CD14-positive monocyte (primary cell): ENCODE measurements around the gene FBN2. TPM values are rescaled to one million over a fixed set of nuclear protein-coding genes. Genes with fewer than 3 reads are reported as not detected.

Experiments
- DNase-seq, 3 donors: peaks; one replicate each; pipeline ENCODE4 v3.0.0-alpha.2; 2011 to 2022
- H2AFZ ChIP-seq: 2 replicates; pipeline ENCODE4 v1.6.0; 2012; ENCODE audit warnings: mild to moderate bottlenecking, low read depth, low read length, inconsistent platforms; ENCODE audit not compliant: insufficient read depth, poor library complexity, severe bottlenecking
- H3K27ac ChIP-seq, 2 donors: 1 replicate in 1 of 2; 2 replicates in 1 of 2; pipeline ENCODE4 v1.5.1; 2012 to 2013; ENCODE audit warnings: low read length in 2 of 2, control low read depth in 1 of 2, inconsistent platforms in 1 of 2, low read depth in 1 of 2, mild to moderate bottlenecking in 1 of 2
- H3K27me3 ChIP-seq, 2 donors: one replicate each; pipeline versions ENCODE4 v1.6.0 to v1.6.1; 2011 to 2013; ENCODE audit warnings: low read length in 2 of 2; ENCODE audit not compliant: control insufficient read depth in 2 of 2, insufficient read depth in 2 of 2
- H3K36me3 ChIP-seq, 2 donors: replicated peaks in 1 of 2; 1 replicate in 1 of 2; 2 replicates in 1 of 2; pipeline versions ENCODE4 v1.5.1 to v1.6.1; 2012 to 2013; ENCODE audit warnings: low read length in 2 of 2, control low read depth in 1 of 2, inconsistent platforms in 1 of 2, mild to moderate bottlenecking in 1 of 2; ENCODE audit not compliant: insufficient read depth in 2 of 2, control insufficient read depth in 1 of 2
- H3K4me1 ChIP-seq, 2 donors: 1 replicate in 1 of 2; 2 replicates in 1 of 2; pipeline versions ENCODE4 v1.5.1 to v1.6.1; 2012 to 2013; ENCODE audit warnings: low read length in 2 of 2, control low read depth in 1 of 2, inconsistent platforms in 1 of 2, mild to moderate bottlenecking in 1 of 2, moderate library complexity in 1 of 2; ENCODE audit not compliant: insufficient read depth in 2 of 2, control insufficient read depth in 1 of 2
- H3K4me2 ChIP-seq: replicated peaks from 2 replicates; pipeline ENCODE3; 2012; ENCODE audit warnings: low read length, moderate library complexity, mild to moderate bottlenecking; ENCODE audit not compliant: poor library complexity, severe bottlenecking; ENCODE audit errors: extremely low read depth
- H3K4me3 ChIP-seq, 3 experiments: fragments of 200-600 bp in 1 of 3; sonication (generic) in 1 of 3; replicated peaks in 1 of 3; 1 replicate in 2 of 3; 2 replicates in 1 of 3; pipeline ENCODE4 v1.5.1; 2011 to 2013; ENCODE audit warnings: low read length in 3 of 3, mild to moderate bottlenecking in 3 of 3, control low read depth in 2 of 3, low read depth in 2 of 3, inconsistent platforms in 1 of 3, moderate library complexity in 1 of 3
- H3K79me2 ChIP-seq: 2 replicates; pipeline ENCODE4 v1.6.0; 2012; ENCODE audit warnings: mild to moderate bottlenecking, control low read depth, inconsistent platforms, low read length, moderate library complexity; ENCODE audit not compliant: insufficient read depth
- H3K9ac ChIP-seq: 2 replicates; pipeline ENCODE4 v1.6.0; 2017; ENCODE audit warnings: low read length, mild to moderate bottlenecking; ENCODE audit not compliant: insufficient read depth, poor library complexity, severe bottlenecking
- H3K9me3 ChIP-seq, 2 donors: replicated peaks in 1 of 2; 1 replicate in 1 of 2; 2 replicates in 1 of 2; pipeline versions ENCODE4 v1.5.1 to v1.6.1; 2012 to 2013; ENCODE audit warnings: low read length in 2 of 2, control low read depth in 1 of 2; ENCODE audit not compliant: control insufficient read depth in 1 of 2, insufficient read depth in 1 of 2
- H4K20me1 ChIP-seq: 2 replicates; pipeline ENCODE4 v1.6.0; 2012; ENCODE audit warnings: mild to moderate bottlenecking, low read length, control low read depth, moderate library complexity; ENCODE audit not compliant: insufficient read depth
- H3K27ac Mint-ChIP-seq, 7 donors: one replicate each; pipeline ENCODE4 v1.8.0; 2020; ENCODE audit warnings: mild to moderate bottlenecking in 7 of 7, mixed read lengths in 7 of 7, moderate library complexity in 6 of 7, inconsistent platforms in 2 of 7
- H3K27me3 Mint-ChIP-seq, 3 donors: one replicate each; pipeline ENCODE4 v1.8.0; 2021 to 2022; ENCODE audit warnings: low read depth in 3 of 3, mild to moderate bottlenecking in 3 of 3, mixed read lengths in 3 of 3, moderate library complexity in 3 of 3, inconsistent platforms in 1 of 3
- H3K36me3 Mint-ChIP-seq, 2 donors: one replicate each; pipeline ENCODE4 v1.8.0; 2020; ENCODE audit warnings: mixed read lengths in 2 of 2, inconsistent platforms in 1 of 2, mild to moderate bottlenecking in 1 of 2
- H3K4me1 Mint-ChIP-seq: one replicate; pipeline ENCODE4 v1.8.0; 2020; ENCODE audit warnings: mild to moderate bottlenecking, mixed read lengths
- H3K4me3 Mint-ChIP-seq, 2 donors: one replicate each; pipeline ENCODE4 v1.8.0; 2020; ENCODE audit warnings: mild to moderate bottlenecking in 2 of 2, mixed read lengths in 2 of 2, moderate library complexity in 1 of 2
- H3K9me3 Mint-ChIP-seq, 7 donors: one replicate each; pipeline ENCODE4 v1.8.0; 2020 to 2022; ENCODE audit warnings: mixed read lengths in 7 of 7, mild to moderate bottlenecking in 6 of 7, moderate library complexity in 6 of 7, inconsistent platforms in 2 of 7
- WGBS: methylation state at CpG from one replicate; pipeline ENCODE4 v1.1.5; 2013; ENCODE audit warnings: missing lambda C conversion rate; ENCODE audit not compliant: insufficient coverage; 5-methylcytosine and 5-hydroxymethylcytosine counted together
- intact Hi-C, 2 donors: fragments of 100-400 bp; cut with micrococcal nuclease; formaldehyde crosslinking; loops; one replicate each; pipeline versions ENCODE4 v1.15.0 to v1.15.1; 2023
- polyA plus RNA-seq, 3 donors: library from polyadenylated mRNA; depleted of rRNA in 1 of 3; unstranded in 2 of 3; stranded (reverse) in 1 of 3; fragments of 300-500 nt in 2 of 3; fragments of >200 nt in 1 of 3; fragmentation: Illumina TruSeq in 2 of 3; gene quantifications; 1 replicate in 2 of 3; 2 replicates in 1 of 3; pipeline ENCODE4 v1.2.3, GENCODE V29; 2012 to 2021
- TF ChIP-seq, protein P1 (sequence below): fragments of 200-600 bp; IDR thresholded peaks from one replicate; pipeline ENCODE4 v1.8.0; 2022; ENCODE audit warnings: antibody characterized with exemption, mild to moderate bottlenecking

The FBN2 gene
- polyA plus RNA-seq, 3 donors, result 0.85 to 19.3 (median 4.2) TPM

GRCh38 chr5:128493657-128494329 is 44.3 kb downstream of the FBN2 start:
- H3K4me3 Mint-ChIP-seq, result no peak overlapping the region

DNA sequence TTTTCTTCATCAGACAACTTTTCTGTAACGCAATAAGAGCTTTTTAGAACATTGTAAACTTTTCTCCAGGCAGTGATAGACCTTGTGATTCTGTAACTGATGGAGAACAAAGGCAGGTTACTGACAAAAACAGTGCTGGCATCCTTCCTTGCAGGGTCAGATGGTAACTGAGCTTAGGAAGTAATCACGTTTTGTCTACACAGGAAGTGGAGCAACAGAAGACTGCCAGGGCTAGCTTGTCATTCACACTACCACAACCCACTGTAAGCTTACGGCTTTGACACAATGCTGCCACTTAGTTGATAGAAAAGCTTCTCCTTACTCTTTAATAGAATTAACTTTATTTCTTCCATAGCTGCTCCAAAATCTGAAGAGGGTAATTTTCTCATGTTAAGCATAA is 46.8 kb downstream of the FBN2 start:
- Mint-ChIP-seq H3K4me1 (peaks cover 6% of the 10 kb centered on the region), H3K9me3 (peaks cover 0 to 6% (median 2%) of the 10 kb centered on the region in 7 donors), H3K36me3 (peaks cover 6 to 7% of the 10 kb centered on the region in 2 donors), H3K27me3 (no peaks in the 10 kb centered on the region), H3K27ac (no peak overlapping the region), H3K4me3 (no peak overlapping the region)
- Histone ChIP-seq H3K27me3 (no peaks in the 10 kb centered on the region), H3K79me2 (peaks cover 5% of the 10 kb centered on the region), H3K9ac (no peak overlapping the region), H3K4me3 (no peak overlapping the region), H3K4me1 (no peaks in the 10 kb centered on the region), H2AFZ (no peak overlapping the region), H3K27ac (no peak overlapping the region), H3K9me3 (no peaks in the 10 kb centered on the region), H3K4me2 (no peak overlapping the region), H3K36me3 (no peaks in the 10 kb centered on the region), H4K20me1 (peaks cover 22% of the 10 kb centered on the region)
- WGBS, result no CpG with 5 or more reads among the region's 3 CpGs
- DNase-seq, result no peak
- TF ChIP-seq, protein P1, sequence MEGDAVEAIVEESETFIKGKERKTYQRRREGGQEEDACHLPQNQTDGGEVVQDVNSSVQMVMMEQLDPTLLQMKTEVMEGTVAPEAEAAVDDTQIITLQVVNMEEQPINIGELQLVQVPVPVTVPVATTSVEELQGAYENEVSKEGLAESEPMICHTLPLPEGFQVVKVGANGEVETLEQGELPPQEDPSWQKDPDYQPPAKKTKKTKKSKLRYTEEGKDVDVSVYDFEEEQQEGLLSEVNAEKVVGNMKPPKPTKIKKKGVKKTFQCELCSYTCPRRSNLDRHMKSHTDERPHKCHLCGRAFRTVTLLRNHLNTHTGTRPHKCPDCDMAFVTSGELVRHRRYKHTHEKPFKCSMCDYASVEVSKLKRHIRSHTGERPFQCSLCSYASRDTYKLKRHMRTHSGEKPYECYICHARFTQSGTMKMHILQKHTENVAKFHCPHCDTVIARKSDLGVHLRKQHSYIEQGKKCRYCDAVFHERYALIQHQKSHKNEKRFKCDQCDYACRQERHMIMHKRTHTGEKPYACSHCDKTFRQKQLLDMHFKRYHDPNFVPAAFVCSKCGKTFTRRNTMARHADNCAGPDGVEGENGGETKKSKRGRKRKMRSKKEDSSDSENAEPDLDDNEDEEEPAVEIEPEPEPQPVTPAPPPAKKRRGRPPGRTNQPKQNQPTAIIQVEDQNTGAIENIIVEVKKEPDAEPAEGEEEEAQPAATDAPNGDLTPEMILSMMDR, result no peak
- intact Hi-C loops, result loop anchor here (10.0 kb wide), 1 partner anchor 276 kb away; no protein-coding TSS in a partner anchor

More at GRCh38 chr5:128493657-128494329, 44.3 kb downstream of the FBN2 start:
- peaks cover 28% of the 10 kb centered on the region for H4K20me1 ChIP-seq
- H3K27ac ChIP-seq, result no peak overlapping the region
- TF ChIP-seq, protein P1, result no peak
- WGBS, result 100% methylated on average over 3 of the region's 4 CpGs
- peaks cover 5% of the 10 kb centered on the region for H3K79me2 ChIP-seq
- Mint-ChIP-seq H3K9me3 (peaks cover 0 to 6% (median 2%) of the 10 kb centered on the region in 7 donors), H3K27ac (no peak overlapping the region), H3K4me1 (peaks cover 6% of the 10 kb centered on the region), H3K27me3 (no peaks in the 10 kb centered on the region), H3K36me3 (peaks cover 6 to 14% of the 10 kb centered on the region in 2 donors)
- H3K27me3 ChIP-seq, result no peaks in the 10 kb centered on the region
- H3K9ac ChIP-seq, result no peak overlapping the region
- H3K4me2 ChIP-seq, result no peak overlapping the region
- H3K9me3 ChIP-seq, result no peaks in the 10 kb centered on the region
- no peak for DNase-seq
- intact Hi-C loops, result loop anchor here (10.0 kb wide), 1 partner anchor 279 kb away; no protein-coding TSS in a partner anchor
- H3K4me3 ChIP-seq, result no peak overlapping the region
- H3K4me1 ChIP-seq, result no peaks in the 10 kb centered on the region
- H2AFZ ChIP-seq, result no peak overlapping the region
- no peaks in the 10 kb centered on the region for H3K36me3 ChIP-seq
